ENCODE data around the gene RALY. TPM values are rescaled to one million over a fixed set of nuclear protein-coding genes. Genes with fewer than 3 reads are reported as not detected.

Gene RALY
- total RNA-seq, 1 donor, result 42.3 TPM

DNA sequence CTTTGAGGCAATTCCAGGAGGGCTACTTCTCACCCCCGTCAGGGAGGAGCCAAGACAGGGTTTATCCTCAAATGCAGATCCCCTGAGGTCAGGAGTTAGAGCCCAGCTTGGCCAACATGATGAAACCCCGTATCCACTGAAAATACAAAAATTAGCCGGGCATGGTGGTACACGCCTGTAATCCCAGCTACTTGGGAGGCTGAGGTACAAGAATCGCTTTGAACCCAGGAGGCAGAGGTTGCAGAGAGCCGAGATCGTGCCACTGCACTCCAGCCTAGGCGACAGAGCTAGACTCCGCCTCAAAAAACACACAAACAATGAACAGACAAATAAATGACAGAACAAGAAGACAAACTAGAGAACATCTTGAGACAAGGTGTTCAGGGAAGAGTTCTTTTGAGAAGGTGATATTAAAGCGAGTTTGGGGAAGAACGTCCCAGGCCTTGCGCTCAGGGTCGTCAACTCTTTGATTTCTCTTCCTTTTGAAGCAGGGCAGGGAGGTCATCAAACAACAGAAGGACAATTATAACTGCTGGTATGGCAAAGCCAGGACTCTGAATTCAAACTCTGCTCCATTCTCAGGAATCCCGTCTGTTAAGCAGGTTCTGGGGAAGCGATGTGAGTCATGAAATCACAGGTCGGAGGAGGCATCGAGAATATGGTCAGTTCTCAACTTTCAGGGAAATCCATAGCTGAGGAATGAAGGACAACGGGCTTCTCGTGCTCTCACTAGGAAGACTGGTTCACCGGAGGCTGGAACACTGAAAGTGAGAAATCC, 1.4 kb upstream of the RALY start:
- DNase-seq (ENCODE audit: low read depth), result peak; percentile 30
- peak overlapping the region; percentile 91 for H3K4me3 ChIP-seq (ENCODE audit: low read depth, low read length)
- TF ChIP-seq, protein P1, sequence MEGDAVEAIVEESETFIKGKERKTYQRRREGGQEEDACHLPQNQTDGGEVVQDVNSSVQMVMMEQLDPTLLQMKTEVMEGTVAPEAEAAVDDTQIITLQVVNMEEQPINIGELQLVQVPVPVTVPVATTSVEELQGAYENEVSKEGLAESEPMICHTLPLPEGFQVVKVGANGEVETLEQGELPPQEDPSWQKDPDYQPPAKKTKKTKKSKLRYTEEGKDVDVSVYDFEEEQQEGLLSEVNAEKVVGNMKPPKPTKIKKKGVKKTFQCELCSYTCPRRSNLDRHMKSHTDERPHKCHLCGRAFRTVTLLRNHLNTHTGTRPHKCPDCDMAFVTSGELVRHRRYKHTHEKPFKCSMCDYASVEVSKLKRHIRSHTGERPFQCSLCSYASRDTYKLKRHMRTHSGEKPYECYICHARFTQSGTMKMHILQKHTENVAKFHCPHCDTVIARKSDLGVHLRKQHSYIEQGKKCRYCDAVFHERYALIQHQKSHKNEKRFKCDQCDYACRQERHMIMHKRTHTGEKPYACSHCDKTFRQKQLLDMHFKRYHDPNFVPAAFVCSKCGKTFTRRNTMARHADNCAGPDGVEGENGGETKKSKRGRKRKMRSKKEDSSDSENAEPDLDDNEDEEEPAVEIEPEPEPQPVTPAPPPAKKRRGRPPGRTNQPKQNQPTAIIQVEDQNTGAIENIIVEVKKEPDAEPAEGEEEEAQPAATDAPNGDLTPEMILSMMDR (IDR thresholded peaks at IDR 0.05; ENCODE audit: insufficient read depth, low read depth, low read length), result no peak

DNA sequence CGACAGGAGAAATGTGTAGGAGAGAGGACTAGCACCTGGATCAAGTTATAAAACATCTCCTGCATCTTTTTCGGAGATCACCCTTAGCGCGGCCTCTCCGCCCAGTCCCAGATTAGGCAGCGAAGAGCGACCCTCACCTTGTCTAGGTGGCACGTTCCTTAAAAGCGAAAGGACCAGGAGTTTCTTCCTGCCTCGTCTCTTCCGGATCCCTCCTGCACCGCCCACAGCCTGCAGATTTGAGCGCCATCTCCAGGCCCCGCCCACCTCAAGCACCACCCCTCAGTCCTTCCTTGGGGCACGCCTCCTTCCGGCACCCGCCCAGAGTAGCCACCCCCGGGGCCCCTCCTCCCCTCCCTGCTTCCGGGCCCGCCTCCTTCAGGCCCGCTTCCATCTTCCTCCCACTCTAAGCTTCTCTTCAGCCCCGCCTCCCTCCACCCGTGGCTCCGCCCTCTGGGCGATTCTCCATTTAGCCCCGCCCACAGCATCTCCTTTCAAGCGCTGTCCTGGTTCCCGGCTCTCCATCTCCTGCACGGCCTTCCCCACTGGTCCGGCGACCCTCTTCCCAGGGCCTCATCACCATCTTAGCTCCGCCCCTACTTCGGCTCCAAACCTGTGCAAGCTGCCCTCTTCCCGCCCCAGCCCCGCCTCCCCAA, 662 bp upstream of the RALY start:
- peak overlapping the region; percentile 91 for H3K4me3 ChIP-seq (ENCODE audit: low read depth, low read length)
- DNase-seq (ENCODE audit: low read depth), result peak; percentile 99
- TF ChIP-seq, protein P1 (IDR thresholded peaks at IDR 0.05; ENCODE audit: insufficient read depth, low read depth, low read length), result no peak

DNA sequence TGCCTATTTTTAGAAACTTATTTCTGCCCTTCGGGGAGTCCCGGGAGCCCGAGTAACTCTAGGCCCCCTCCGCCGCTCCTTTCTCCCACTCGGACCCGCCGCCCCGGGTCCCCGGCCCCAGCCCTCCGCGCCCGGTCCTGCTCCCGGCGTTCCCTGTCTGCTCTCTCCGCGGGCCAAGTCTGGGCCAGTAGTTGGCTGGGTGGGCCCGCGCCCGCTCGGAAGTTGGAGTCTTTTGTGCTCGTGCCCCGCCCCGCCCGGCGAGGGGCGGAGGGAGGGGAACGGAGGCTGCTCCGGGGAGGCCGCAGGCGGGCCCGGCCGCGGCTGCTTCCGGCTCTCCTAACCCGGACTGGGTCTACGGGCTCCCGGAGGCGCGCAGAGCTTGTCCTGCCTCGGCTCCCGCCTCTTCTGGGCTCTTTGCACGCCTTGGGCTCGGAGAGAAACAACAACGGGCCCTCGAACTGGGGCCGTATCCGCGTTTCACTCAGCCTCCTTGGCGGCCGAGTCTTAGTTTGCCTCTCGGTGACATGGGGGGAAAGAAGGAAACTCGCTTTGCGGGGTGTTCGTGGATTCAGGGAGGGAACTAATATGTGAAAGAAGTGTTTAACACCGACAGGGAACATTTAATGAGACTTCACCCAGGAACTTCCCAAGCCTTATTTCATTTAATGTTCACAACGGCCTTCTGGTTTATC, 657 bp downstream of the RALY start:
- peak; percentile 84 for DNase-seq (ENCODE audit: low read depth)
- TF ChIP-seq, protein P1 (IDR thresholded peaks at IDR 0.05; ENCODE audit: insufficient read depth, low read depth, low read length), result no peak
- H3K4me3 ChIP-seq (ENCODE audit: low read depth, low read length), result peak overlapping the region; percentile 85

DNA sequence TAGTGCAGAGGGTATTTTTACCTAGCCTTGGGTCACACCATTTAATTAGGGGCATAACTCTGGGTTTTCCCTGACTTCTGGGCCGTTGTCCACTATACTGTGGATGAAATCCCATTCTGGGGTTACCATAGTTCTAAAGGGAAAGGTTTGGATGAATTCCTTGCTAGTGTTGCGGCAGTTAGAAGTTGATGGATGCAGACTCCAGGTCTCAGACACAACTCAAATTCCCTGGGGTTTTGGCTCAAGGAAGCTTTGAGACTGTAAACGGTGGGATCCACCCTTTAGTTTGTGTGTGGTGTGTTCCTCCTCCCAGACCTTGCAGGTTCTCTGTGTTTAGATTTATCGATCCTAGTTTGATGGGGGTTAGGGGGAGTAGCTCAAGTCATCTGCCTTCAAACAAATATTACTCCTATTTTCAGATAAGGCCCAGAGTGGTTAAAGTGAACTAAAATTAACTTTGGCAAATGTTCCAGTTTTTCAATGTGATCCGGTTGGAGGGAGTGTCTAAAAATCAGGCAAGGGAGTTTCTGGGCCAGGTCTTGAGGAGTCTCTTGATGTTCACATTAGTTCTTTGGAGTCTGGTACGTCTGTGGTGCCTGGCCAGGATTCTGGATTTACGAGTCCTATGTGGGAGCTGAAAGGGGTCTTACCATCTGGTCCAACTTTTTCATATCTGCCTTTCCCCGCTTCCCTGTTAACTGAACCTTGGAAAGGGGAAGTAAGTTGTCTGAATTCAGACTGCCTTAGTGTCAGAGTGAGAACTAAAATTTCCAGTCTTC, 1.5 kb downstream of the RALY start:
- TF ChIP-seq, protein P1 (IDR thresholded peaks at IDR 0.05; ENCODE audit: insufficient read depth, low read depth, low read length), result no peak
- DNase-seq (ENCODE audit: low read depth), result peak; percentile 16
- peak overlapping the region; percentile 85 for H3K4me3 ChIP-seq (ENCODE audit: low read depth, low read length)

DNA sequence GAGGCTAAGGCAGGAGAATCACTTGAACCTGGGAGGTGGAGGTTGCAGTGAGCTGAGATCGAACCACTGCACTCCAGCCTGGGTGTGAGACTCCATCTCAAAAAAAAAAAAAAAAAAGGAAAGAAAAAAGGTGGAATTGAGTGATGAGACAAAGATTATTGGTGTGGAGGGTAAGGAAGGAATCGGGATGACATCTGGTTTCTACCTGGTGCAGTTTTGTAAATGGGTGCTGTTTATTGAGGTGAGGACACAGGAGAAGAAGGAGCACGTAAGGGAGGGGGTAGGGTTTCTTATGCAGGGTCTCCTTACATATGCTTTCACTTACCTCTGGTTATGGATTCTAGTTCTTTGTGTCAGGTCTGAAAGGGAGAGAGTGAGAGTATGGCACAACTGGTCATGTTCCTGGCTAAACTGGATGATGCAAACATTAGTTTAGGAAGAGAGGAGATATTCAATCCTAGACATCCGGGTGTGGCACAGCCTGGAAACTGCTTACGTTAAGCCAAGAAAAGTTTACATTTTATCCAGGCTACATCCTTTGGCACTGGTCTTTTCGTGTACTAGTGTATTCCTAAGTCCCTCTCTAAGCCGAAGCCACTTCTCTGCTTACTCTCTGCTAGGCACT, 5.4 kb downstream of the RALY start:
- no peak overlapping the region for H3K4me3 ChIP-seq (ENCODE audit: low read depth, low read length)
- peak; percentile 80 for DNase-seq (ENCODE audit: low read depth)
- TF ChIP-seq, protein P1 (IDR thresholded peaks at IDR 0.05; ENCODE audit: insufficient read depth, low read depth, low read length), result no peak

DNA sequence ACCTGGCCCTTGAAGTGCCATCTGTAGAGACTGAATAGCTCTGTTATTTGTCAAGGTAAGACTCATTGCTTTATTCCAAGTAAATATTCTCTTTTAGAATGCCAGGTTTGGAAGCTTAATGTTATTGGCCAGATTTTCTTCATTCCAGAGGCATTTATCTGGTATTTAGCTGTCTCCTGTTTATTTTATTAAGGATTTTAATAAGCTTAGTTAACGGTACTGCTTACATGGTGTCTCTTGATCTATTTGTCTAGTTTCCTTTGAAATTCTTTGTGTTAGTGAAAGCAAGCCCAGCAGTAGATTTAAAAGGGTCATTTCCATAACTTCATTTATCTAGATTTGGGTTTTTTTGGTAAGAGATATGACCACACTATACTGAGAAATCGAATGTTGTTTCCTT, 7.7 kb downstream of the RALY start:
- TF ChIP-seq, protein P1 (IDR thresholded peaks at IDR 0.05; ENCODE audit: insufficient read depth, low read depth, low read length), result no peak
- no peak overlapping the region for H3K4me3 ChIP-seq (ENCODE audit: low read depth, low read length)
- DNase-seq (ENCODE audit: low read depth), result no peak
